KBM-7 (cell line): ENCODE measurements around the gene KDM5A.
"Not testable (repeated sequence)": the region's sequence is repeated elsewhere in the genome, so short reads cannot be mapped to it uniquely, and the experiment has no call there.

Experiments
- DNase-seq: peaks from one replicate; pipeline ENCODE4 v3.0.0-alpha.2; 2015
- in situ Hi-C: fragments of 300-500 bp; cut with MboI; formaldehyde crosslinking; loops from 2 replicates; pipeline ENCODE4 v1.14.3; 2020; ENCODE audit warnings: low sequenced_read_pairs, low pct_unique_long_range_greater_than_20kb, mixed read lengths

KDM5A gene

GRCh38 chr12:253116-253831 lies 135.8 kb downstream of the KDM5A start:
- in situ Hi-C loops, result no loop called here

GRCh38 chr12:252636-253035 lies 136.5 kb downstream of the KDM5A start:
- in situ Hi-C loops, result no loop called here
- no peak for DNase-seq

More at GRCh38 chr12:253116-253831, 135.8 kb downstream of the KDM5A start:
- no peak for DNase-seq

- in situ Hi-C loops, result no loop called here
These were observed 141.8 kb downstream of the KDM5A start for GRCh38 chr12:247271-247670.

GRCh38 chr12:243381-243780 lies 145.7 kb downstream of the KDM5A start:
- no peak for DNase-seq
- in situ Hi-C loops, result no loop called here

More at GRCh38 chr12:247271-247670, 141.8 kb downstream of the KDM5A start:
- DNase-seq, result no peak

GRCh38 chr12:242496-242895 lies 146.6 kb downstream of the KDM5A start:
- no peak for DNase-seq
- in situ Hi-C loops, result no loop called here

- DNase-seq, result no peak
- in situ Hi-C loops, result no loop called here
These were observed 147.9 kb downstream of the KDM5A start for GRCh38 chr12:241266-241665.

- DNase-seq, result no peak
- in situ Hi-C loops, result no loop called here
These were observed 148.6 kb downstream of the KDM5A start for GRCh38 chr12:240566-240965.

GRCh38 chr12:238736-239398 lies 150.3 kb downstream of the KDM5A start:
- no peak for DNase-seq
- in situ Hi-C loops, result no loop called here

- no peak for DNase-seq
- in situ Hi-C loops, result no loop called here
These were observed 151.0 kb downstream of the KDM5A start for GRCh38 chr12:238116-238515.

- in situ Hi-C loops, result no loop called here
These were observed 151.9 kb downstream of the KDM5A start for GRCh38 chr12:237026-237815.

GRCh38 chr12:236445-236844 lies 152.7 kb downstream of the KDM5A start:
- DNase-seq, result no peak
- in situ Hi-C loops, result no loop called here

More at GRCh38 chr12:237026-237815, 151.9 kb downstream of the KDM5A start:
- DNase-seq, result no peak

GRCh38 chr12:235967-236366 lies 153.2 kb downstream of the KDM5A start:
- DNase-seq, in situ Hi-C loops: not testable (repeated sequence)

GRCh38 chr12:234891-235415 lies 154.2 kb downstream of the KDM5A start:
- in situ Hi-C loops, result no loop called here
- DNase-seq, result no peak

GRCh38 chr12:234019-234418 lies 155.1 kb downstream of the KDM5A start:
- in situ Hi-C loops, result no loop called here

GRCh38 chr12:233615-233968 lies 155.5 kb downstream of the KDM5A start:
- DNase-seq, result no peak
- in situ Hi-C loops, result no loop called here

More at GRCh38 chr12:234019-234418, 155.1 kb downstream of the KDM5A start:
- no peak for DNase-seq

- in situ Hi-C loops, result no loop called here
- DNase-seq, result peak; percentile 67
These were observed 156.1 kb downstream of the KDM5A start for GRCh38 chr12:232731-233614.

- DNase-seq, result no peak
- in situ Hi-C loops, result no loop called here
These were observed 158.0 kb downstream of the KDM5A start for GRCh38 chr12:230925-231671.
